LNCaP clone FGC (cell line): ENCODE data around the gene ATMIN.

Experiments used
- DNase-seq: peaks from one replicate; pipeline ENCODE4 v3.0.0-alpha.2; 2011; ENCODE audit warnings: low read depth
- H3K4me3 ChIP-seq: 2 replicates; pipeline ENCODE4 v1.5.1; 2011; ENCODE audit warnings: mild to moderate bottlenecking, low read depth, low read length, control low read depth
- TF ChIP-seq, protein P1 (sequence below): IDR thresholded peaks from 2 replicates; pipeline ENCODE4 v1.5.1; 2012; ENCODE audit warnings: mild to moderate bottlenecking; ENCODE audit not compliant: control insufficient read depth, insufficient read depth; ENCODE audit errors: extremely low read depth

The ATMIN gene

DNA sequence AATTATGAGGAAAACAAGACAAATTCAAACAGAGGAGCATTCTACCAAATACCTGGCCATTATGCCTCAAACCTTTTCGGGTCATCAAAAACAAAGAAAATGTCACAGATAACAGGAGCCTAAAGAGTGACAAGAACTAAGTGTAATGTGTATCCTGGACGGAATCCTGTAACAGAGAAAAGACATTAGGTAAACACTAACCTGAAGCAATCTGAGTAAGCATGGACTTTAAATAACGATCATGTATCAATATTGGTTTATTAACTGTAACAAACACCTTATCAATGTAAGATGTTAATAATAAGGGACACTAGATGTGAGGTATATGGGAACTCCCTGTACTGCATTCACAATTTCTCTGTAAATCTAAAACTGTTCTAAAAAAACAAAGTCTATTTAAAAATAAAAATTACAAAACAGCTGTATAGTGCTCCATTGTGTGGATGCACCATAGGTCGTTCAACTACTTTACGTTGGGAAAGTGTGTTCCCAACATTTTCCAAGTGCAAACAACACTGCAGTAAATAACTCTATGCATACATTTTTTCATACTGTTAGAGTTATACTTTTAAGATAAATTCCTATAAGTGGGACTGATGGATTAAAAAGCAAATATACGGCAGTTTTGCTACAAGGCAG lies 43.7 kb upstream of the ATMIN start:
- no peak overlapping the region for H3K4me3 ChIP-seq
- TF ChIP-seq, protein P1, sequence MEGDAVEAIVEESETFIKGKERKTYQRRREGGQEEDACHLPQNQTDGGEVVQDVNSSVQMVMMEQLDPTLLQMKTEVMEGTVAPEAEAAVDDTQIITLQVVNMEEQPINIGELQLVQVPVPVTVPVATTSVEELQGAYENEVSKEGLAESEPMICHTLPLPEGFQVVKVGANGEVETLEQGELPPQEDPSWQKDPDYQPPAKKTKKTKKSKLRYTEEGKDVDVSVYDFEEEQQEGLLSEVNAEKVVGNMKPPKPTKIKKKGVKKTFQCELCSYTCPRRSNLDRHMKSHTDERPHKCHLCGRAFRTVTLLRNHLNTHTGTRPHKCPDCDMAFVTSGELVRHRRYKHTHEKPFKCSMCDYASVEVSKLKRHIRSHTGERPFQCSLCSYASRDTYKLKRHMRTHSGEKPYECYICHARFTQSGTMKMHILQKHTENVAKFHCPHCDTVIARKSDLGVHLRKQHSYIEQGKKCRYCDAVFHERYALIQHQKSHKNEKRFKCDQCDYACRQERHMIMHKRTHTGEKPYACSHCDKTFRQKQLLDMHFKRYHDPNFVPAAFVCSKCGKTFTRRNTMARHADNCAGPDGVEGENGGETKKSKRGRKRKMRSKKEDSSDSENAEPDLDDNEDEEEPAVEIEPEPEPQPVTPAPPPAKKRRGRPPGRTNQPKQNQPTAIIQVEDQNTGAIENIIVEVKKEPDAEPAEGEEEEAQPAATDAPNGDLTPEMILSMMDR = no peak
- no peak for DNase-seq

DNA sequence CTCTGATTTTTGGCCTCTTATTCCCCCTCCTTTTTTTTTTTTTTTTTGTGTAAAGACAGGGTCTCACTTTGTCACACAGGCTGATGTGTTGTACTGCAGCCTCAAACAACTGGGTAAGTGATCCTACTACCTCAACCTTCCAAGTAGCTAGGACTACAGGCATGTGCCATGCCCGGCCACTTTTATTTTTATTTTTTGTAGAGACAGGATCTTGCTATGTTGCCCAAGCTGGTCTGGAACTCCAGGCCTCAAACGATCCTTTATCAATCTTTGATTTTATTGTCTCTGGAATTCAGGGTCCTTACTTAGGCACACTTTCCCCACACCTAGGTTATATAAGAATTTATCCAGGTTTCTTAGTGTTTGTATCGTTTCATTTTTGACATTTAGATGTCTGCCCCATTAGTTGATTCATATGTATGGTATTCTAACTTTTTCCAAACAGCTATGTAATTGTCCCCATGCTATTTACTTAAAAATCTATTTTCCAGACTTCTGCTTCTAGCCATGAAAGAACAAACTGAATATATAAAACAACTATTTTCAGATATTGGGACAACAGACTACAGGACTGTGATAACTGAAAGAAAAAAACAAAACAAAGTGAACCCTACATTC lies 42.9 kb upstream of the ATMIN start:
- DNase-seq = no peak
- TF ChIP-seq, protein P1 = no peak
- H3K4me3 ChIP-seq = no peak overlapping the region

GRCh38 chr16:80993307-80993706 lies 42.3 kb upstream of the ATMIN start:
- TF ChIP-seq, protein P1 = no peak
- no peak for DNase-seq
- H3K4me3 ChIP-seq = no peak overlapping the region

GRCh38 chr16:80993834-80994233 lies 41.8 kb upstream of the ATMIN start:
- no peak for DNase-seq
- no peak overlapping the region for H3K4me3 ChIP-seq
- TF ChIP-seq, protein P1 = no peak

DNA sequence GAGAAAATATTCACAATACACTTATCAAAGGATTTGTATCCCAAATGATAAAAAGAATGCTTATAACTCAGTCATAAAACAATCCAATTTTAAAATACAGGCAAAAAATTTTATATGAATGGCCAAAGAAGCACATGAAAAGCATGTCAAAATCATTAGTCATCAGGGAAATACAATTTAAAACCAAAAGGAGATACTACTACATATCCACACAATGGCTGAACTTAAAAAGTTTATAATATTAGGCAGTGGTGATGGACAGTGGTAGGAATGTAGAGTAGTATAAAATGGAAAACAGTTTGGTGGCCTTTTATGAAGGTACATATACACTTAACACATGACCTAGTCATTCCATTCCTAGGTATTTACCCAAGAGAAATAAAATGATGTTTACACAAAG lies 41.2 kb upstream of the ATMIN start:
- TF ChIP-seq, protein P1 = no peak
- no peak overlapping the region for H3K4me3 ChIP-seq
- DNase-seq = no peak

- peak overlapping the region; percentile 19; the same call in 1 of the 2 replicates for H3K4me3 ChIP-seq
- TF ChIP-seq, protein P1 = no peak
- DNase-seq = no peak
These were observed 38.9 kb upstream of the ATMIN start for GRCh38 chr16:80996688-80997138.
